ENCODE measurements around the gene PDCD7.

PDCD7 gene

GRCh38 chr15:65072027-65072426 is 61.6 kb downstream of the PDCD7 start:
- DNase-seq (ENCODE audit: low spot score) = no peak

GRCh38 chr15:65071381-65071811 is 62.2 kb downstream of the PDCD7 start:
- DNase-seq (ENCODE audit: low spot score) = no peak

- DNase-seq (ENCODE audit: low spot score) = no peak
Observed at GRCh38 chr15:65069779-65070546, 63.6 kb downstream of the PDCD7 start.

GRCh38 chr15:65069179-65069578 is 64.4 kb downstream of the PDCD7 start:
- no peak for DNase-seq (ENCODE audit: low spot score)

GRCh38 chr15:65068403-65068788 is 65.2 kb downstream of the PDCD7 start:
- DNase-seq (ENCODE audit: low spot score) = no peak

GRCh38 chr15:65067645-65068402 is 65.8 kb downstream of the PDCD7 start, which contains the start of gene RASL12:
RASL12 (minus strand) TSS chr15:65067991; CDS start chr15:65067835, 156 bp downstream.
- DNase-seq (ENCODE audit: low spot score) = no peak

All from RKO (cell line).